MM.1S (cell line): ENCODE results near the gene LYSMD2.

Source experiments
- DNase-seq: peaks from one replicate; pipeline ENCODE4 v3.0.0-alpha.2; 2015
- H2AFZ ChIP-seq: fragments of 300-600 bp; sonication (generic); 2 replicates; pipeline ENCODE4 v1.6.0; 2016; ENCODE audit warnings: antibody characterized with exemption, low read length
- H3F3A ChIP-seq: fragments of 300-600 bp; sonication (generic); 2 replicates; pipeline ENCODE4 v1.6.1; 2016; ENCODE audit warnings: mild to moderate bottlenecking, antibody characterized with exemption, low read length, moderate library complexity, mixed read lengths; ENCODE audit not compliant: insufficient read depth
- H3K27ac ChIP-seq: fragments of 300-600 bp; sonication (generic); 2 replicates; pipeline ENCODE4 v1.5.1; 2016; ENCODE audit warnings: mild to moderate bottlenecking, low read length
- H3K27me3 ChIP-seq: fragments of 300-600 bp; sonication (generic); replicated peaks from 2 replicates; pipeline ENCODE4 v1.6.0; 2016; ENCODE audit warnings: low read length; ENCODE audit not compliant: insufficient read depth
- H3K36me3 ChIP-seq: fragments of 300-600 bp; sonication (generic); replicated peaks from 2 replicates; pipeline ENCODE4 v1.6.1; 2016; ENCODE audit warnings: mild to moderate bottlenecking, low read length, mixed read lengths; ENCODE audit not compliant: insufficient read depth
- H3K4me1 ChIP-seq: fragments of 300-600 bp; sonication (generic); 2 replicates; pipeline ENCODE4 v1.6.1; 2016; ENCODE audit warnings: low read length, mixed read lengths
- H3K4me2 ChIP-seq: fragments of 300-600 bp; sonication (generic); 2 replicates; pipeline ENCODE4 v1.6.0; 2016; ENCODE audit warnings: low read depth, low read length
- H3K4me3 ChIP-seq: fragments of 300-600 bp; sonication (generic); 2 replicates; pipeline ENCODE4 v1.5.1; 2016; ENCODE audit warnings: low read length, mixed read lengths
- H3K79me2 ChIP-seq: fragments of 300-600 bp; sonication (generic); 2 replicates; pipeline ENCODE4 v1.6.1; 2016; ENCODE audit warnings: mixed run types, low read length, mixed read lengths
- H3K9ac ChIP-seq: fragments of 300-600 bp; sonication (generic); 2 replicates; pipeline ENCODE4 v1.6.1; 2016; ENCODE audit warnings: low read length, mixed read lengths
- H3K9me2 ChIP-seq: fragments of 300-600 bp; sonication (generic); replicated peaks from 2 replicates; pipeline ENCODE4 v1.6.1; 2016; ENCODE audit warnings: mild to moderate bottlenecking, low read length, mixed read lengths; ENCODE audit not compliant: insufficient read depth
- H3K9me3 ChIP-seq: fragments of 300-600 bp; sonication (generic); replicated peaks from 2 replicates; pipeline ENCODE4 v1.6.1; 2016; ENCODE audit warnings: mild to moderate bottlenecking, low read length, mixed read lengths; ENCODE audit not compliant: insufficient read depth
- H4K20me1 ChIP-seq: fragments of 300-600 bp; sonication (generic); 2 replicates; pipeline ENCODE4 v1.6.1; 2016; ENCODE audit warnings: mild to moderate bottlenecking, low read length, moderate library complexity, mixed read lengths; ENCODE audit not compliant: insufficient read depth
- CTCF ChIP-seq: fragments of 300-600 bp; sonication (generic); IDR thresholded peaks from 2 replicates; pipeline ENCODE4 v1.5.1; 2016; ENCODE audit warnings: antibody characterized with exemption, low read length, mixed read lengths
- EZH2 ChIP-seq: fragments of 300-600 bp; sonication (generic); optimal IDR thresholded peaks from 2 replicates; pipeline ENCODE3; 2017; ENCODE audit warnings: low read depth, mild to moderate bottlenecking, antibody characterized with exemption, low read length, mixed read lengths
- EZH2phosphoT487 ChIP-seq: fragments of 300-600 bp; sonication (generic); IDR thresholded peaks from 2 replicates; pipeline ENCODE4 v1.6.1; 2018; ENCODE audit warnings: antibody characterized with exemption, low read length

The LYSMD2 gene

GRCh38 chr15:51724673-51725072 is 12.8 kb downstream of the LYSMD2 start:
- no peaks in the 10 kb centered on the region for H3K36me3 ChIP-seq
- no peak overlapping the region for H3K9ac ChIP-seq
- no peaks in the 10 kb centered on the region for H3K9me3 ChIP-seq
- H3K4me3 ChIP-seq = no peak overlapping the region
- H3K4me1 ChIP-seq = no peaks in the 10 kb centered on the region
- no peaks in the 10 kb centered on the region for H3F3A ChIP-seq
- no peak overlapping the region for H3K27ac ChIP-seq
- no peaks in the 10 kb centered on the region for H3K9me2 ChIP-seq
- peaks cover 14% of the 10 kb centered on the region for H3K27me3 ChIP-seq
- H4K20me1 ChIP-seq = no peaks in the 10 kb centered on the region
- H3K4me2 ChIP-seq = no peak overlapping the region
- H3K79me2 ChIP-seq = no peaks in the 10 kb centered on the region
- TF ChIP-seq EZH2 = no peak
- no peak for TF ChIP-seq CTCF
- TF ChIP-seq EZH2phosphoT487 = no peak
- no peak overlapping the region for H2AFZ ChIP-seq
- no peak for DNase-seq

GRCh38 chr15:51724199-51724598 is 13.3 kb downstream of the LYSMD2 start:
- Histone ChIP-seq H3K4me1 (no peaks in the 10 kb centered on the region), H3K27me3 (0 out of 2 replicates have a peak, but pooled peaks cover 12% of the 10 kb centered on the region), H3K9me3 (no peaks in the 10 kb centered on the region), H4K20me1 (no peaks in the 10 kb centered on the region), H3K4me2 (no peak overlapping the region), H3K4me3 (no peak overlapping the region), H3F3A (no peaks in the 10 kb centered on the region), H3K9me2 (no peaks in the 10 kb centered on the region), H3K27ac (no peak overlapping the region), H3K36me3 (no peaks in the 10 kb centered on the region), H3K9ac (no peak overlapping the region), H3K79me2 (no peaks in the 10 kb centered on the region), H2AFZ (no peak overlapping the region)
- no peak for DNase-seq
- no peak for TF ChIP-seq CTCF
- no peak for TF ChIP-seq EZH2phosphoT487
- no peak for TF ChIP-seq EZH2

DNA sequence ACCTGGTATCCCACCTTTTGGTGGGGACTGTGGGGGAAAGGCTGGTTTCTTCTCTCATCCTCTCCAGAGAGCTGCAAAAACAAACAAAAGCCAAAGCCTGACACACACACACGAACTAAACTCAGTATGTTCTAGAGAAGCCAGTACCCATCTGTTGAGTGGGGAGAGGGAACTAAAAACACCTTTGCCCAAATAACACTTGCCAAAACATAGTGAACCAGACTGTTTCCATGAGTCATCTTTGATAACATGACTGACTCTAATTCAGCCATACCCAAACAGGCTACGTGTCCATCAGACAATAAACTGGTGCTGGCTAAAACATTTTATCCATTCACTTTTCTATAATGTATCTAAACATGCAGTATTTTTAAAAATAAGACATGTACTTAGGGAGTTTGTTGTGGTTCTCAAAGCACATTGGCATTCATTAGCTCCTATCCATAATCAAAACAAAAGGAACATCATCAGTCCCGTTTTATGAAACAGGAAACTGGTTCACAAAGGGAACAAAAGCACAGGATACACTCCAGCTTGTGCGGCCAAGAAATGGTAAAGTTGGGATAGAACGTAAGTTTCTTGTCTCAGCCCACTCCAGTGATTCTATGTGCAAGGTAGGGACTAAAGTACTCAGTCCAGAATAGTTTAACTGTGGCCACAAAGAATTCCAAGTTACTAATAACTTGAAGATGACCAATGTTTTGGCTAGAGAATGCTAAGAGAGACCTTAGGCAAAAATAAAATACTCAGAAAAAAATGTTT is 16.1 kb downstream of the LYSMD2 start:
- no peak overlapping the region for H3K4me2 ChIP-seq
- no peaks in the 10 kb centered on the region for H3F3A ChIP-seq
- no peak overlapping the region for H2AFZ ChIP-seq
- H3K79me2 ChIP-seq = no peaks in the 10 kb centered on the region
- no peak for DNase-seq
- H3K36me3 ChIP-seq = no peaks in the 10 kb centered on the region
- TF ChIP-seq EZH2phosphoT487 (no peak), EZH2 (no peak), CTCF (no peak)
- no peaks in the 10 kb centered on the region for H4K20me1 ChIP-seq
- H3K9me2 ChIP-seq = no peaks in the 10 kb centered on the region
- H3K4me1 ChIP-seq = no peaks in the 10 kb centered on the region
- H3K27me3 ChIP-seq = no peaks in the 10 kb centered on the region
- no peaks in the 10 kb centered on the region for H3K9me3 ChIP-seq
- no peak overlapping the region for H3K4me3 ChIP-seq
- H3K9ac ChIP-seq = no peak overlapping the region
- no peak overlapping the region for H3K27ac ChIP-seq
